WTC11 (cell line): Measurements from ENCODE around the gene ADAMTS5. TPM values are rescaled to one million over a fixed set of nuclear protein-coding genes. Genes with fewer than 3 reads are reported as not detected.

Experiments used
- ATAC-seq: fragments of 200-7000 bp; cut with Tn5 transposase; 2 replicates; pipeline ENCODE4 v1.10.0; 2021; ENCODE audit warnings: mild to moderate bottlenecking, moderate library complexity
- CTCF ChIA-PET: fragments of 300-600 bp; sonication (Branson Sonifier 250); formaldehyde crosslinking; loops from one replicate; lab custom pipeline; 2021; ENCODE audit warnings: antibody characterized with exemption; lab: Charles Lee
- POLR2A ChIA-PET: fragments of 350-600 bp; sonication (Branson Sonifier 250); formaldehyde crosslinking; loops from one replicate; lab custom pipeline; 2021; ENCODE audit warnings: antibody characterized with exemption; lab: Charles Lee
- DNase-seq: peaks from one replicate; pipeline ENCODE4 v3.0.0; 2021; ENCODE audit warnings: low spot score
- H3K27ac Mint-ChIP-seq: 2 replicates; pipeline ENCODE4 v1.8.0; 2021; ENCODE audit warnings: mixed read lengths
- H3K27me3 Mint-ChIP-seq: 2 replicates; pipeline ENCODE4 v1.8.0; 2021; ENCODE audit warnings: low read depth, mild to moderate bottlenecking, moderate library complexity, mixed read lengths
- H3K36me3 Mint-ChIP-seq: 2 replicates; pipeline ENCODE4 v1.8.0; 2021; ENCODE audit warnings: mixed read lengths
- H3K4me1 Mint-ChIP-seq: 2 replicates; pipeline ENCODE4 v1.8.0; 2022; ENCODE audit warnings: mixed read lengths
- H3K4me3 Mint-ChIP-seq: 2 replicates; pipeline ENCODE4 v1.8.0; 2021; ENCODE audit warnings: mild to moderate bottlenecking, moderate library complexity, mixed read lengths
- H3K9me3 Mint-ChIP-seq: 2 replicates; pipeline ENCODE4 v1.8.0; 2021; ENCODE audit warnings: mixed read lengths
- AFF4 ChIP-seq: sonication (generic); formaldehyde crosslinking; IDR thresholded peaks from 2 replicates; pipeline ENCODE4 v1.8.1; 2023; ENCODE audit warnings: mild to moderate bottlenecking, missing genetic modification reagents, borderline replicate concordance
- CDX4 ChIP-seq: fragments of 250-450 bp; sonication (Bioruptor Pico); IDR thresholded peaks from 2 replicates; pipeline ENCODE4 v1.9.0; 2021; ENCODE audit warnings: moderate library complexity, mild to moderate bottlenecking, inconsistent platforms, borderline replicate concordance
- CREM ChIP-seq: sonication (generic); formaldehyde crosslinking; IDR thresholded peaks from 2 replicates; pipeline ENCODE4 v1.8.1; 2022; ENCODE audit warnings: mild to moderate bottlenecking, missing genetic modification reagents, moderate library complexity
- E2F5 ChIP-seq: sonication (generic); formaldehyde crosslinking; IDR thresholded peaks from 2 replicates; pipeline ENCODE4 v1.8.1; 2022; ENCODE audit warnings: mild to moderate bottlenecking, moderate library complexity, missing genetic modification reagents
- ELF4 ChIP-seq: sonication (generic); formaldehyde crosslinking; IDR thresholded peaks from 2 replicates; pipeline ENCODE4 v1.8.1; 2022; ENCODE audit warnings: low read depth, mild to moderate bottlenecking, moderate library complexity, missing genetic modification reagents
- ESRRA ChIP-seq: sonication (generic); formaldehyde crosslinking; IDR thresholded peaks from 2 replicates; pipeline ENCODE4 v1.8.1; 2022; ENCODE audit warnings: mild to moderate bottlenecking, missing genetic modification reagents, borderline replicate concordance
- ETV6 ChIP-seq: sonication (generic); formaldehyde crosslinking; IDR thresholded peaks from 2 replicates; pipeline ENCODE4 v1.8.1; 2022; ENCODE audit warnings: mild to moderate bottlenecking, missing genetic modification reagents
- HMGXB4 ChIP-seq: sonication (generic); formaldehyde crosslinking; IDR thresholded peaks from 2 replicates; pipeline ENCODE4 v1.8.1; 2023; ENCODE audit warnings: mild to moderate bottlenecking, moderate library complexity, missing genetic modification reagents
- KAT7 ChIP-seq: sonication (generic); formaldehyde crosslinking; IDR thresholded peaks from 2 replicates; pipeline ENCODE4 v1.8.1; 2023; ENCODE audit warnings: missing genetic modification reagents, mild to moderate bottlenecking, borderline replicate concordance
- MLX ChIP-seq: sonication (generic); formaldehyde crosslinking; IDR thresholded peaks from 2 replicates; pipeline ENCODE4 v1.8.1; 2023; ENCODE audit warnings: mild to moderate bottlenecking, missing genetic modification reagents, moderate library complexity
- NFATC4 ChIP-seq: fragments of 250-450 bp; sonication (Bioruptor Pico); IDR thresholded peaks from 2 replicates; pipeline ENCODE4 v1.9.0; 2021; ENCODE audit warnings: mild to moderate bottlenecking
- NFE2L1 ChIP-seq: sonication (generic); formaldehyde crosslinking; IDR thresholded peaks from 2 replicates; pipeline ENCODE4 v1.8.1; 2023; ENCODE audit warnings: missing genetic modification reagents
- NR1H2 ChIP-seq: sonication (generic); formaldehyde crosslinking; IDR thresholded peaks from 2 replicates; pipeline ENCODE4 v1.9.0; 2021; ENCODE audit warnings: mild to moderate bottlenecking, moderate library complexity, missing genetic modification reagents
- NR2C2 ChIP-seq: sonication (generic); formaldehyde crosslinking; IDR thresholded peaks from 2 replicates; pipeline ENCODE4 v1.8.0; 2022; ENCODE audit warnings: mild to moderate bottlenecking, missing genetic modification reagents
- STAT6 ChIP-seq: sonication (generic); formaldehyde crosslinking; conservative IDR thresholded peaks from 2 replicates; pipeline ENCODE4 v1.8.1; 2023; ENCODE audit warnings: mild to moderate bottlenecking, low read depth, missing genetic modification reagents, moderate library complexity
- TEAD1 ChIP-seq: sonication (generic); formaldehyde crosslinking; IDR thresholded peaks from 2 replicates; pipeline ENCODE4 v1.8.0; 2022; ENCODE audit warnings: mild to moderate bottlenecking, missing genetic modification reagents
- ZNF263 ChIP-seq: sonication (generic); formaldehyde crosslinking; IDR thresholded peaks from 2 replicates; pipeline ENCODE4 v1.8.1; 2022; ENCODE audit warnings: low read depth, mild to moderate bottlenecking, moderate library complexity, missing genetic modification reagents
- ZNF317 ChIP-seq: sonication (generic); formaldehyde crosslinking; IDR thresholded peaks from 2 replicates; pipeline ENCODE4 v1.8.1; 2023; ENCODE audit warnings: low read depth, mild to moderate bottlenecking, moderate library complexity, missing genetic modification reagents, borderline replicate concordance
- ZNF423 ChIP-seq: fragments of 250-450 bp; sonication (Bioruptor Pico); IDR thresholded peaks from 2 replicates; pipeline ENCODE4 v2.1.2; 2022; ENCODE audit warnings: mild to moderate bottlenecking, moderate library complexity
- ZNF425 ChIP-seq: fragments of 250-450 bp; sonication (Bioruptor Pico); conservative IDR thresholded peaks from 2 replicates; pipeline ENCODE4 v1.9.0; 2021; ENCODE audit warnings: mild to moderate bottlenecking
- total RNA-seq: library from RNA; stranded (reverse); gene quantifications from 3 replicates; pipeline ENCODE4 v1.2.3, GENCODE V29; 2021

Gene ADAMTS5
- total RNA-seq, 1 experiment from 2014 or later = 1.6 TPM

GRCh38 chr21:26874347-26874746 is 92.5 kb downstream of the ADAMTS5 start:
- no peak for DNase-seq

More at GRCh38 chr21:26874347-26874746, 92.5 kb downstream of the ADAMTS5 start:
- Mint-ChIP-seq H3K9me3 (peaks cover 43% of the 10 kb centered on the region), H3K27ac (no peak overlapping the region), H3K4me3 (no peak overlapping the region), H3K4me1 (no peaks in the 10 kb centered on the region), H3K27me3 (no peaks in the 10 kb centered on the region; the same call in 1 of the 2 replicates), H3K36me3 (peaks cover 21% of the 10 kb centered on the region)
- TF ChIP-seq ZNF317 (CRISPR knock-in tag) (no peak), TEAD1 (no peak), ETV6 (no peak), KAT7 (CRISPR knock-in tag) (no peak), NR1H2 (CRISPR knock-in tag) (no peak), MLX (no peak), STAT6 (CRISPR knock-in tag) (no peak), CDX4 (no peak), HMGXB4 (no peak), ELF4 (no peak), ZNF425 (CRISPR knock-in tag) (no peak), AFF4 (CRISPR knock-in tag) (no peak), ZNF423 (no peak), E2F5 (CRISPR knock-in tag) (no peak), ZNF263 (CRISPR knock-in tag) (no peak), NR2C2 (CRISPR knock-in tag) (no peak), ESRRA (no peak), CREM (CRISPR knock-in tag) (no peak), NFATC4 (CRISPR knock-in tag) (no peak), NFE2L1 (no peak)
- CTCF ChIA-PET = no interaction called here
- no peak for ATAC-seq
- POLR2A ChIA-PET = no interaction called here
